ENCODE results near the gene CD81.

Gene CD81

DNA sequence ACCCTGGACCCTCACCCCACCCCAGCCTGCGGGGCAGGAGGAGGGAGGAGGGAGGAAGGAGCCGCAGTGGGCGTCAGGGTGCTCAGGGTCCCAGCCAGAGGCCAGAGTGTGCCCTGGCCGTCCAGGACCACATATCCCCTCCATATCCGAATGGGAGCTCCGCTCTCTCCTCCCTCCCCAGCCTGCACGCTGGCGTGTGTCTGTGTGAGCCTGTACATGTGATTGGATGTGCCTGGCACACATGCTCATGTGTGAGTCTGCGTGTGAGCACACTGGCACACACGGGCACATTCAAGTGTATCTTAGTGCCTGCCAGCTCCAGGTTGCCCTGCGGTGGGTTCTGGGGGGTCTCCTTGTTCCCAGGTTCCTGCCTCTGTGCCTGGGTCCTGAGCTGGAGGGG, 31.6 kb downstream of the CD81 start:
- DNase-seq, result no peak

DNA sequence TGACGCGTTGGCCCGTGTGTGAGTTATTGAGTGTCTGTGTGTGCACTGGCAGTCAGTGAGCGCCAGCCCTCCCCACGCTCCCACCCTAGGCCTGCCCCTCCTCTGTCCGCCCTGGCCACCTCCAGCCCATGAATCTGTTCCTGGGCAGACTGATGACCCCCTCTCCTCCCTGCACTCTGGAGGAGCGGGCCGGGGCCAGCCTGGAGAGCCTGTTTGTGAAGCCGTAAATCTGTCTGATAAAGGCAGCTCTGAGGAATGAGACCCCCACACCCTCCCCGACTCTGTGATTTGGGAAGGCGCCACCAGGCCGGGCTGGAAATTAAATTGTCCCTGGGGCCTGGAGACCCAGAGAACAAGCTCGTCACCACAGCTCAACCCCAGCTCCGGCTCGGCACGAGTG, 32.0 kb downstream of the CD81 start:
- no peak for DNase-seq

DNA sequence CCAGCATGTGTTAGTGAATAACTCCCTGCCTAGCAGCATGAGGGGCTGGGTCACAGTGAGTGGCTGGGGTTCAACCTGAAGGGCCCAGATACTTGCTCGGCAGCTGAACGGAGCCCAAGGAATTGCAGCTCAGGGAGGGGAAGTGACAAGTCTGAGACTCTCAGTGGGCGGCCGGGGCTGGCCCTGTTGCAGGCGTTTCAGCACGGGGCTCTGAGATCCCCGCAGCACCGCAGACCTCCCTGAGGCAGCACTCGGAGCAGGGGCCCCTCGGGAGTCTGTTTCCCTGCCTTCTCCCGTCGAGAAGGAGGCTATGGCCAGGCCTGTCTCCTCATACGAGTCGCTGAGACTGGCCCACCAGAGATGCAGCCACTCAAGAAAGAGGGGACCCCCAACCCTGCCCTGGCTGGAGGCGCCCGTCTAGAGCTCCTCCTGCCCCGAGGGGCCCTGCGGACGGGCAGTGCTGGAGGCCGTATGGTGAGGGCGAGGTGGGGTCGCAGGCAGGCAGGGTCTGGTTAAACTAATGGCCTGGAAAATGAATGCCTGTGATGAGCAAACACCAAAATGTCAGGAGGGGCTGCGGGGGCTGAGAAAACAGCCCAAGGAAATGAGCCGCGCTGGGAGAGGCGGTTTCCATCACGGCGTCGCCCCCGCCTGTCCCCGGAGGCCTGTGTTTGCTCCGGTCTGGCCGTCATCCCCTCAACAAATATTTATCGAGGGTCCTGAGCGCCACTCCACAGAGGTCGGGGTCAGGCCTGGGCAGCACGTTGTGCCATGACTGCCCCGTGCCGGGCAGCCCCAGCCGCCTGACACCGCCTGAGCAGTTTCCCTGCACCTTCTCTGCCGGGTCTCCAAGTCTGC, 32.7 kb downstream of the CD81 start:
- DNase-seq, result no peak

DNA sequence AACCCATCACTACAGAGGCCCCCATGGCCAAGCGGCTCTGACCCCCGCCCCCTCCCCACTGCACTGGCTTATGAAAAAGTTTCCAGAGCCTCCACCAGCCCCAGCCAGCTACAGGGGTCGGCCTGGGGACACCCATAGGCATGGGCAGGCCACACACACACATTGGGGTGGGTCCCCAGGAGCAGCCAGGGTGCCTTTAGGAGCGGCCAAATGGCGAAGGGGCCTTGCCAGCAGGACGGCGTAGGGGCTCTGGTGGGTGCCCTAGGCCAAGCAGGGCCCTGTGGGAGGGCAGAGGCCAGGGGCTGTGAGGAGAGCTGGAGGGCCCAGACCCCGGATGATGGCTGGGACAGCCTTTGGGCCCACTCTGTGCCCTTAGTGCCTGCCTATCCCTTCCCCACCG, 33.5 kb downstream of the CD81 start:
- no peak for DNase-seq

DNA sequence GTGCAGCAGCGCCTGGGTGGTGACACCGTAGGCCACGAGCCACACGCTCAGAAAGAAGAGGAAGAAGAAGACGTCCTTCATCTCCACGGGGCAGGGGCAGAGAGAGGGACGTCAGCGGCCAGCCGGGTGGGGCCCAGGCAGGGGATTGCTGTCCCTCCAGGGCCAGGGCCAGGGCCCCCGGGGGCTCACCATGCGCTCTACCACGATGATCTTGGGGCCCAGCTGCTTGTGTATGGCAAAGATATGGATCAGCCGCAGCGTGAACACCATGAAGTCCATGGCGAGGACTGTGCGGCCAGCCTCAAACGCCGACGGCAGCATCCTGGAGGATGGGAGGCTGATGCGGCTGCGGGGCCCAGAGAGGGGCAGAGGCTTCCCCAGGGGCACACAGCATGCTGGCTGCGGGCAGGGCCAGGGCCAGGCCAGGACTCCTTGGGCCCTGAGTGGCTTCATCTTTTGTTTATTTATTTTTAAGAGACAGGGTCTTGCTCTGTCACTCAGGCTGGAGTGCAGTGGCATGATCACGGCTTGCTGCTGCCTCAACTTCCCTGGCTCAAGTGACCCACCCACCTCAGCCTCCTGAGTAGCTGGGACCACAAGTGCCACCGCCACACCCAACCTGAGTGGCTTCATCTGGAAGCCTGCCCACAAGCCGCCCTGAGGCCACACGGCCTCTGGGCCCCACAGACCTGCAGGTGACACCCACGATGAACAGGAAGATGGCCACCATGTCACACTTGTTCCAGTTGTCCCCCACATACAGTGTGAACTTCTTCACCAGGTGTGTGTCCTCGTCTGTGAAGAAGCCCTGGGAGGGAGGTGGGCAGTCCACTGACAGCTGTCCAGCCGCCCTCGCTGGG, 34.6 kb downstream of the CD81 start:
- DNase-seq, result no peak

DNA sequence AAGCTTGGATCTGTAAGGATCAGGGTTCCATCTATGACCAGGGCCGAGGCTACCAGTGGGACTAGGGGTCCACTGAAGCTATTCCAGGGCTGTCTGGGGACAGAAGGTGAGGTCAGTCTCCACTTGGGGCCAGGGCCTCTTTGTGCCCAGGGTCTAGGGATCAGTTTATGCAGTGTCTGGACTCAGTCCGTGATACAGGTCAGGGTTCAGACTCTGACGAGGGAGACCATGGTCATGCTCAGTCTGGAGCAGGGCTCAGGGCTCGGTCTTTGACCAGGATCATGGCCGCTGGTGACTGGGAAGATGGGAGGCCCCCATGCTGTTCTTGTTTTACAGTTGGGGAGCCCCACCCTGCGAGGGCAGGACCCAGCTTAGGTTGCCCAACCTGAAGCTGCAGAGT, 35.2 kb downstream of the CD81 start:
- no peak for DNase-seq

DNA sequence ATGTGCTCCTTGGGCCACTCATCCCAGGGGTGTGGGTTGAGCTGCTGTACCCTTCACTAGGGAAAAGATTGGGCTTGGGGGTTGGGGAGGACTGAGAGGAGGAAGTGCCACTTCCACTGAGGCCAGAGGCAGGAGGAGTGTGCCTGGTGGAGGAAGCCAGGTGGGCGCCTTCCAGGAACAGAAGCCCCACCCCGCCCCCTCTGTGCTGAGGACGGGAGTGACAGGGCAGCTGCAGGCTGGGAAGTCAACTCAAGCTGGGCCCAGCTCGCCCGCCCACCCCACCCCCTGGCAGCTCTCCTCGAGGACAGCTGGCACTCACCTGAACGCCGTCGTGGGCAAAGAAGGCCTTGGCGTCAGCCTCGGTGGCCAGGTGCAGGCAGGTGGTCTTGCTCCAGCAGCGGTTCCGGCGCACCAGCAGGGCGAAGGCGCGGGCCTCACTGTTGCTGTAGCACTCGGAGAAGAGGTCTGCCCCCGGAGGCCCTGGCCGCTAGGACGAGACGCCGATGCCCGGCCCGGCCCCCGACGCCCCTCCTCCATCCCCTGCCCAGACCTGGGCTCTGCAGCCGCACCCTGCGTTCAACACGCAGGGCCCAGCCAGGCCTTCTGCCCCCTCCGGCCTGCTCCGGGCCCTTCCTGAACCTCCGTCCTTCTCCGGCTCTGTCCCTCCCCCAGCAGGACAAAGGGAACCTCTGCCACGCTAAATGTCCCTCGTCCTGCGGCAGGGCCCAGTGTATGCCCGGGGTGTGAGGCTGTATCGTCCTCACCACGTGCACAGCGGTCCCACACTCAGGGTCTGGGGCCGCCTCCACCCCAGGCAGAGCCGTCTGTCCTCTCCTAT, 36.9 kb downstream of the CD81 start:
- peak; percentile 51 for DNase-seq

DNA sequence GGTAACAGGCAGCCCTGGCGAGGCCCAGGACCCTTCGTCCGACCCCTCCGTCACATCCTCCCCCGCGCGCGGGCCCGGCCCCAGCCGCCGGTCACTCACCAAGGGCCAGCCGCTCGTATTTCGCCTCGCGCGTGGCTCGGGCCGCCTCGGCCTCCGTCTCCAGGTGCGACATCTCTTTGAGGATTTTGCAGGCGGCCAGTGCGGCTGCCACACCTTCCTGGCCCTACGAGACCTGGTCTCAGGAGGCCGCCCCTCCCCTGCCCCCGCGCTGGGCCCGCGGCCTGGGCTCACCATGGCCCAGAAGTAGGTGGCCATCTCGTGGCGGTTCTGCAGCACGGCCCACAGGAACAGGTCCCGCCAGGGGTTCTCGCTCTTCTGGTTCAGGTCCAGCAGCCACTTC, 37.5 kb downstream of the CD81 start:
- no peak for DNase-seq

DNA sequence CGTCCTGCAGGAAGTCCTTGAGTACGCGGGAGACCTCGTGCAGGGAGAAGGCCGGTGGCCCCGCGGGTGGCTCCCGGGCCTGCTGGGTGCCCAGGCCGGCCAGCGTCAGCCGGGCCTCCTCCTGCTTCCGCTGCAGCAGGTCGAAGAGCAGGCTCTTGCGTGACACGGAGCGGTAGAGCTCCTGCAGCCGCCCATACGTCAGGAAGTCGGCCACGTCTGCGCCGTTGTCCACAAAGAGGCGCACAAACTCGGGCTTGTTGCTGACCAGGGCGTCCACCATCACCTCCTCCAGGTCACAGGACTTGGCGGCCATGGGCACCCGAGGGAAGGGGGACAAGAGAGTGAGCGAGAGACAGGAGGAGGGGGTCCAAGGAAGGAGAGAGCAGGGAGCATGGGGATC, 38.1 kb downstream of the CD81 start:
- no peak for DNase-seq

DNA sequence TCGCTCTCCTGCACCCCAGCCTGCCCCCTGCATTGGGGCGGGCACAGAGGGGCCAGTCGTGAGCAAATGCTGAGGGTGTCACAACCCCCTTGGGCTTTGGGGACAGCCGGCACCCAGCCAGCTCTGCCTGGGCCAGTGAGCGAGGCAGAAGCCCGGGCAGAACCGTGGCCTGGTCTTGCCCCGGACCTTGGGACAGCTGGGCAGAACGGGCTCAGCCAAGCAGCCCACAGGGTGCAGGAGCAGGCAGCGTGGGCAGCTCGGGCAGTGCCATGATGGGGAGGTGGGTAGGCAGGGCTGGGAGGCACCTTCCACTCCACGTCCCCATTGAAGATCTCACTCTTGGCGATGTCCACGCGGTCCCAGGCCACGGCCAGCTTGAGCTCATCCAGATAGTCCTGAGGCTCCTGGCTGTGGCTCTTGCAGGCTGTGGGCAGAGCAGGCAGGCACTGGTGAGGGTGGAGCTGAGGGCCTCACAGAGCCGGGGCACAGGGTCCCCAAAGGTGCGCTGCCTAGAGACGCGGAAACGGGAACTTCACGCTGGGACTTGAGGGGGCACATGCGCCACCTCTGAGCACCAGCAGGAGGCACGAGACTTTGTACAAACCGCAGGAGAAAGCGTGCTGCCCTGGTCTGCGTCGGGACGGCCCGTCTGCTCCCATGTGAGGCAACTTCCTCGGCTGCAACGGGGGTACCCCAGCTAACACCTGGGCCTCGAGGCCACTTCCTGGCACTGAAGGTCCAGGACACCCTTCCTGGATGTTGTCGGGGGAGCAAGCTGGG, 38.7 kb downstream of the CD81 start:
- DNase-seq, result no peak

DNA sequence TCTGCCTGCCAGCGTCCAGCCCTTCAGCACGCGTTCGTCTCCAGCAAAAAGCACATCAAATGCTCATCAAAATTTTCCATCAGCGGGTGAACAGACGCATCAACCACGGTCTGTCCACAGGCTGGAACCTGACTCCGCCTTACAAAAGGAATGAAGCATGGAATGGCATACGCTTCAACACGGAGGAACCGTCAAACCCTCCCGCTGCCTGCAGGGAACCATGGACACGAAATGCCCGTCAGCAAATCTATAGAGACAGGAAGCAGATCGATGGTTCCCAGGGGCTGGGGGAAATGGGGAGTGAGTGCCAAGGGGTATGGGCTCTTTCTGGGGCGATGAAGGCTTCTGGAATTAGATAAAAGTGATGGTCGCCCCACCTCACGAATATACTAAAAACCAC, 39.7 kb downstream of the CD81 start:
- no peak for DNase-seq

DNA sequence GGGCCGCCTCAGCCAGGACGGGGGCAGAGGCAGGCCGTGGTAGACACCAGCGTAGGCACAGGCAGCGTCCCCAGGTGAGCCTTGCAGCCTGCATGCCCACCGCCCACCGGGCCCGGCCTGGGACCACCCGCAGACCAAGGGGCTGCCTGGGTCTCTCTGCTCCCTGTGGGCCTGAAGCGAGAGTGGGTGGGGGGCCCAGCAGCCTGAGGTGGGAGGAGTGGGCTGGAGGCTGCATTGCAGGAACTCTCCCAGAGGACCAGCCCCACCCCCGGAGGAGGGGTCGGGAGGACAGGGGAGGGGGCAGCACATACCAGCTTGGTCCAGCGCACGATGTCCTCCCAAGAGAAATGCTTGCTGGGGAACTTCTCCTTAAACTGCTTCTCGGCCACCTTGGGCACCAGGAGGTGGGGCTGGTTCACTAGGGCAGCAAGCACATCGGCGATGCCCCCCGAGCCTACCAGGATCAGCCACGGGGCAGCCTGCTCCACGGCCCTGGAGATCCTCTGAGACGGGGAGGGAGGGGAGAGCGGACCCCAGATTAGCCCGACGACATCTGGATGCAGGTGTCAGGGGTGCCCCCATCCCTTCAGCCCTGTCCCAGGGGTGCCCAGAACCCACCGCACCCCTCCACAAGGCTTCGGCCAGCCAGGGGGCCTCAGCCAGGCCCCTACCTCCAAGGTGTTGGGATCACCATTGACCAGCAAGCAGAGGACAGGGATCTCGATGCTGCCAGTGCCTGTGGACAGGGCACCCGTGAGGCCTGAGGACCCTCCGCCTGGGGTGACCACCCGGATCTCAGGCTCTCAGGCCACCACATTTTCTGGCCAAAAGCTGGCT, 41.0 kb downstream of the CD81 start:
- DNase-seq, result no peak

DNA sequence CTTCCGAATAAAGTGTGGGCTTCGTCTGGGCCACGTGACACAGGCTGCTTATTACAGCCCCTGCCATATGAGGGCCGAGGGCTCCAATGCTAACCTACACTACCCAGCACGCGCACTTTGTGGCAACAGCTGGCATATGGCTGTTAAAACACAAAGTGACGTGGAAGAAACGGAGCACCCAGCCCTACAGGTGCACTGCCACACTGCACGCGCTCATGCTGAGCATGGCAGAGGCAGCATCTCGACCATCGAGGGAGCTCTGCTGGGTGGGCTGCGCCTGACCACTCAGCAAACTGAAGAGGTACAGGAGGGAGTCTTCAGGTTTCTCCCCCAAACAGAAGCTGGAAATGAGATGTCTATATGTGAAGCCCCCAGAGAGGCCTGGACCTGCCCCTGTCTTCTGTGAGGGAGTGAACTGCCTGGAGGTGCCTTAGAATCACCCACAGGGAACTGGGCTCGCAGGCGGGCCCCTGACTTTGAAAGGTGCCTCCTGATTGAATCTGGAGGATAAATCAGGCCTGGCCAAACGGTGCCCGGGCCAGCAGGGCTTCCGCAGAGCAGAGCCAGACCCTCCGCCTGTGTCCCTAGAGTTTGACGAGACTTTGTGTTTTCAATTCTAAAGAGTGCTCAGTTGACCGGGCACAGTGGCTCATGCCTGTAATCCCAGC, 41.7 kb downstream of the CD81 start:
- DNase-seq, result no peak

DNA sequence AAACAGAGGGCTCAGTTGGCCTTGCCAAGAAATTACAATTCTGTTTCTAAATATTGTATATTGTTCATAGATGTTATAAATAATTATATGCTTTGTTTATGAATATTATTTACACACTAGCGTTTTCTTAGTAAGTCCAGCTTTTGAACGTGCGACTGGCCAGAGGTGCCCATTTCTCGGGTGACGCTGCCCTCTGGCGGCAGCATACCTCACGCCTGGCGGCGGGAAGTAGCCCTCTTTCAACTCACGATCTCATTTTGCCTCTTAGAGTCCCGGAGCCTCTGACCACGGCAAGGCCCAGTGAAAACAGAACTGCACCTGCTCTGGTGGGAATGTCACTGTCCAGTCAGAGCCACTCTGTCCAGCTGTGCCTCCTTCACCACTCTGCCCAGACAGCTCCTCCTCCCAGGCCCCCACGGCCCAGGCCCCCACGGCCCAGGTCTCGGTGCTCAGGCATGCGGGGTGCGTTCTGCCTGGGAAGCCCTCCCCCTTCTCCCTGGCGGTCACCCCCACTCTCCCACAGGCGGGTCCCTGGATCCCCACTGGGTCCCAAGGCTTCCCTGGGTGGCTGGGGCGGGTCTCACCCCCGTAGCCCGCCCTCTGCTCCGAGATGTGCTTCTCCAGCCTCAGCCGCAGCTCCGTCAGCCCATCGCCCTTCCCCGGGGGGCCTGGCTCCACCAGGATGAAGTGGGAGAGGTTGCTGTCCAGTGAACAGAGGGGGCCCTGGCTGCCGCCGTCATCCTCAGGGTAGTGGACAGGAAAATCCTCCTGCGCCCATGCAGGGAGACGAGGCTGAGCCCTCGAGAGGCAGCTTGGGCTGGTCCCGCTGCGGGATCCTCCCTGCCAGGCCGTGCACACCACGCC, 42.8 kb downstream of the CD81 start:
- DNase-seq, result no peak

DNA sequence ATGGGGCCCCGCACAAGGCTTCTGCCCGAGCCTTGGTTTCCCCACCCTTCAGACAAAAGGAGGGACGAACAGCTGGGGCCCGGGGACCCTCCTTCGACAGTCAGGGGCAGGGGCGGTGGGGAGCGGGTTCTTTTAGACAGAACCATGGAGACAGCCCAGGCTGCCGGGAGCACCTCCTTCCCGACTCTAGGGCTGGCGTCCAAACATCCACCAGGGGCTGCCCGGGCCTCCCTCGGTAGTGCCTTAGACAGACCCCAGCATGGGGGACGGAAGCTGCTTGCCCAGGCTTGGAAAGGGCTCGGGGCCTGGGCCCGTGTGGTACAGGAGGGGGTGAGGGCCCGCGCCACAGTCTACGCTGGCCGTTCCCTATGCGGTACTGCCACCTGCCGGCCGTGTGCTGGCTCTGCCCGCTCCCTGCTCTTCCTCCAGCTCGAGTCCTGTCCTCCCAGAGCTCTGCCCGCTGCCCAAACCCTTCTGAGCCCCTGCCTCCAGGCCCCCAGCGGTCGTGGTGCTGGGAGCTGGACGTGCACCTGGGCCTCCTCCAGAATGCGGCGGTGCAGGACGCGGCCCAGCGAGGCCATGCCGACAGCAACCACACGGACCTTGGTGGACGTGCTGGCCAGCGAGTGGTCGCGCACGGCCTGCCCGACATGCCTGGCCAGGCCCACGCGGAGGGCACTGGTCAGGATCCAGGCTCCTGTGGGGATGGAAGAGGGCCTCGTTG, 43.6 kb downstream of the CD81 start:
- DNase-seq, result peak; percentile 78

DNA sequence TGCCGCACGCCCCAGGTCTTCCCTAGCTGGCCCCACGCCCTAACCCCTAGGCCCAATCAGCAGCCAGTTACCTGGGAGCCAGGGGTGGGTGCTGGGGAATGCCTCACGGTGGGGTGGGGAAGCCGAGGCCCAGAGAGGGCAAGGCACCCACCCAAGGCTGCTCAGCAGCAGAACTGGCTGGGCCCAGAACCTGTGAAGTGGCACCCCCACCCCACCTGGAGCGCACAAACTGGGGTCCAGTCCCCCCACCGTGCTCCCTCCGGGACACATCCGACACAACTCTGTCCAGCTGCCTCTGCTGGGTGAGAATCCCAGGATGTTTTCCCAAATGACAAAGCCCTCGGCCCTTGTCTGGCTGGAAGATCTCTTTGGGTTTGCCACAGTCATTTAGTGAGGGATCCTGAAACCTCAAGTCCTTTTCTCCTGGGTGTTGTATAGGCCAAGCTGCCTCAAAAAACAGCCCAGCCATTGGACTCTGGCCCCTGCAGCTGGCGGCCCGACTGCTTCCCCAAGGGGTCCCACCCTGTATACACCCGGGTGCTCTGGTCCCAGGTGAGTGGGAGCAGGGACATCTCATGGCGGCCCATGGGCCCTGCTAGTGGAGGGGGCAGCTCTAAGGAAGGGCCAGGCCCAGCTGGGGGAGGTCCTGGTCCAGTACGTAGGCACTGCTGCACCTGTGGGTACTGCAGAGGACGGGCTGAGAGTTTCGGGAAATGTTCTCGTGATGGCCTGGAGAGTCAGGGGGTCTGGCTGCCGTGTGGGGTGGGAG, 44.3 kb downstream of the CD81 start:
- DNase-seq, result no peak

DNA sequence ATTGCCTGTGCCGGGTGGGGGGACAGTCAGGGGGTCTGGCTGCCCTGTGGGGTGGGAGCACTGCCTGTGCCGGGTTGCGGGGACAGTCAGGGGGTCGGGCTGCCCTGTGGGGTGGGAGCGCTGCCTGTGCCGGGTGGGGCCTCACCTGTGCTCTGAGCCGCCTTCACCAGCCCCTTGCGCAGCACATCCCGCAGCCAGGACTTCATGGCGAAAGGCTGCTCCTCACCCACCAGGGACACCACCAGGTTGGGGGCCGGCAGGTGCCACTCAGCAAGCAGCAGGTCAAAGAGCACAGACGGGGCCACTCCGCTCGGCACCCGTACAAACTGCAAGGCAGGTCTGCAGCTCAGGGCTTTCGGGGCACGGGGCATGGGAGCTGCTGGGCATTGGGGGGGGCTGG, 44.9 kb downstream of the CD81 start:
- no peak for DNase-seq

DNA sequence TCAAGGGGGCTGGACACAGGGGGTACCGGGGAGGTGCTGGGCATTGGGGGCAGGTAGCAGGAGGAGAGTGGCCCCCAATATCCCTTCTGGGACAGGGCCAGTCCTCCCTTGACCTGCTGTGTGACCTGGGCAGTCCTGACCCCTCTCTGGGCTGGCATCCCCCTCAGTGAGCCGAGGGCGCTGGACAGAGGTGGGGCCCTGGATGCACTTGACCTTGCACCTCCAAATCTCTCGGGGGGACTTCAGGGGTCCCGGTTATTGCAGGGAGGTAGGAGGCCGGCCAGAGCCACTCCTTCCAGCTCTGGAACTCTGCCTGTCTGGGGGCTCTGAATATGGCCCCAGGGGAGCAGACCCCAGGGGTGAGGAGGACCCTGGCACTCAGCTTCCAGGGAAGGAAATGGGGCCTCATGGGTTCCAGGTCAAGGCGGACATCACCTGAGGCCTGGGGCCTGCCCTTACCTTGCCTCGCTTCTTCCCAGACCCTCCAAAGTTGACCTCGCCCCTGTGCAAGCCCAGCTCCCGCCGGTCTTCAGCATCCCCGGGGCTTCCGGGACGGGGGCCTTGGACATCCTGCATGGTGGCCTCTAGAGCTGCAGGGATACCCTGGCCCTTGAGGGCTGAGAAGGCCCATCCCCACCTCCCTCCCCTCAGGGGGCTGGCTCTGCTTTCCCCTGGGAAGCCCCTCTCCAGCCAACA, 45.5 kb downstream of the CD81 start:
- no peak for DNase-seq

Data from NCI-H1105 (cell line).